Urinary bladder (tissue), 4 donors: Measurements from ENCODE around the gene COX7A2. TPM values are rescaled to one million over a fixed set of nuclear protein-coding genes. Genes with fewer than 3 reads are reported as not detected.

Experiments
- DNase-seq: peaks from one replicate; pipeline ENCODE4 v3.0.0-alpha.2; 2015; ENCODE audit errors: extremely low spot score
- H3K27ac ChIP-seq: one replicate; pipeline ENCODE4 v1.5.1; 2013; ENCODE audit warnings: low read depth, mild to moderate bottlenecking, moderate library complexity
- H3K36me3 ChIP-seq: one replicate; pipeline ENCODE4 v1.6.1; 2013; ENCODE audit warnings: mild to moderate bottlenecking, moderate library complexity; ENCODE audit not compliant: insufficient read depth
- H3K4me1 ChIP-seq: one replicate; pipeline ENCODE4 v1.6.1; 2013; ENCODE audit warnings: mild to moderate bottlenecking, moderate library complexity; ENCODE audit not compliant: insufficient read depth
- H3K4me3 ChIP-seq: one replicate; pipeline ENCODE4 v1.5.1; 2013; ENCODE audit warnings: low read depth, low read length
- WGBS: extraction: QIAGEN DNeasy Blood & Tissue Kit; methylation state at CpG from one replicate; pipeline ENCODE4 v1.1.7; 2013; 5-methylcytosine and 5-hydroxymethylcytosine counted together
- polyA plus RNA-seq: library from polyadenylated mRNA; stranded (reverse); fragments of 200-250 nt; gene quantifications from one replicate; pipeline ENCODE4 v1.2.3, GENCODE V29; 2013
- total RNA-seq: library from RNA; depleted of rRNA; stranded (reverse); fragments of >200 nt; gene quantifications from one replicate; pipeline ENCODE4 v1.2.3, GENCODE V29; 2014
- donor health status: healthy with polysubstance abuse.
- donor health status: healthy.

The COX7A2 gene
- total and polyA plus RNA-seq, 2 donors, result 137 to 322 TPM

- DNase-seq, result no peak
- Histone ChIP-seq H3K36me3 (peaks cover 2% of the 10 kb centered on the region), H3K4me1 (no peaks in the 10 kb centered on the region), H3K27ac (no peak overlapping the region), H3K4me3 (no peak overlapping the region)
- 99% methylated on average over 1 of the region's 1 CpG for WGBS
Measured at GRCh38 chr6:75257343-75258087, 13.9 kb upstream of the COX7A2 start.

- Histone ChIP-seq H3K4me1 (no peaks in the 10 kb centered on the region), H3K4me3 (no peak overlapping the region), H3K27ac (no peak overlapping the region), H3K36me3 (peaks cover 2% of the 10 kb centered on the region)
- WGBS, result 86% methylated on average over 2 of the region's 2 CpGs
- DNase-seq, result no peak
Measured at GRCh38 chr6:75250552-75250951, 7.0 kb upstream of the COX7A2 start.

GRCh38 chr6:75249837-75250236, 6.2 kb upstream of the COX7A2 start:
- Histone ChIP-seq H3K4me3 (no peak overlapping the region), H3K27ac (no peak overlapping the region), H3K4me1 (no peaks in the 10 kb centered on the region), H3K36me3 (peaks cover 2% of the 10 kb centered on the region)
- DNase-seq, result no peak

- Histone ChIP-seq H3K36me3 (no peaks in the 10 kb centered on the region), H3K27ac (no peak overlapping the region), H3K4me1 (no peaks in the 10 kb centered on the region), H3K4me3 (no peak overlapping the region)
- DNase-seq, result no peak
- WGBS, result 41% methylated on average over 2 of the region's 2 CpGs
Measured at GRCh38 chr6:75246386-75246785, 2.8 kb upstream of the COX7A2 start.

GRCh38 chr6:75244063-75244584, 523 bp upstream of the COX7A2 start:
- Histone ChIP-seq H3K4me1 (no peaks in the 10 kb centered on the region), H3K4me3 (peak overlapping the region; percentile 70), H3K36me3 (peaks cover 3% of the 10 kb centered on the region), H3K27ac (peak overlapping the region; percentile 69)
- DNase-seq, result no peak
- 14% methylated on average over 15 of the region's 15 CpGs for WGBS

GRCh38 chr6:75236630-75237029, 7.0 kb downstream of the COX7A2 start:
- Histone ChIP-seq H3K4me1 (no peaks in the 10 kb centered on the region), H3K4me3 (no peak overlapping the region), H3K27ac (no peak overlapping the region), H3K36me3 (peaks cover 6% of the 10 kb centered on the region)
- DNase-seq, result no peak
- WGBS, result 90% methylated on average over 4 of the region's 4 CpGs

- 85% methylated on average over 2 of the region's 2 CpGs for WGBS
- H3K4me1 ChIP-seq, result no peaks in the 10 kb centered on the region
- H3K27ac ChIP-seq, result no peak overlapping the region
- DNase-seq, result no peak
- H3K36me3 ChIP-seq, result peaks cover 6% of the 10 kb centered on the region
- H3K4me3 ChIP-seq, result no peak overlapping the region
Measured at GRCh38 chr6:75235271-75235670, 8.3 kb downstream of the COX7A2 start.

- H3K4me3 ChIP-seq, result no peak overlapping the region
- no peak overlapping the region for H3K27ac ChIP-seq
- peaks cover 5% of the 10 kb centered on the region for H3K36me3 ChIP-seq
- H3K4me1 ChIP-seq, result no peaks in the 10 kb centered on the region
- 50% methylated on average over 3 of the region's 3 CpGs for WGBS
- no peak for DNase-seq
Measured at GRCh38 chr6:75234126-75234865, 9.3 kb downstream of the COX7A2 start.

GRCh38 chr6:75233092-75233615, 10.4 kb downstream of the COX7A2 start:
- WGBS, result 87% methylated on average over 4 of the region's 4 CpGs
- Histone ChIP-seq H3K36me3 (peaks cover 2% of the 10 kb centered on the region), H3K4me3 (no peak overlapping the region), H3K4me1 (no peaks in the 10 kb centered on the region), H3K27ac (no peak overlapping the region)
- no peak for DNase-seq

- no peaks in the 10 kb centered on the region for H3K4me1 ChIP-seq
- H3K36me3 ChIP-seq, result no peaks in the 10 kb centered on the region
- DNase-seq, result no peak
- 55% methylated on average over 10 of the region's 10 CpGs for WGBS
- H3K27ac ChIP-seq, result no peak overlapping the region
- H3K4me3 ChIP-seq, result no peak overlapping the region
Measured at GRCh38 chr6:75230484-75231325, 12.9 kb downstream of the COX7A2 start.

GRCh38 chr6:75224303-75224926, 19.2 kb downstream of the COX7A2 start:
- no peak overlapping the region for H3K27ac ChIP-seq
- no peaks in the 10 kb centered on the region for H3K4me1 ChIP-seq
- no peak overlapping the region for H3K4me3 ChIP-seq
- no peak for DNase-seq
- H3K36me3 ChIP-seq, result no peaks in the 10 kb centered on the region
- 67% methylated on average over 6 of the region's 6 CpGs for WGBS

- WGBS, result 80% methylated on average over 2 of the region's 2 CpGs
- no peak overlapping the region for H3K27ac ChIP-seq
Measured at GRCh38 chr6:75223428-75223827, 20.2 kb downstream of the COX7A2 start.

GRCh38 chr6:75222261-75222660, 21.3 kb downstream of the COX7A2 start:
- no peak overlapping the region for H3K27ac ChIP-seq
- no peaks in the 10 kb centered on the region for H3K4me1 ChIP-seq
- H3K36me3 ChIP-seq, result no peaks in the 10 kb centered on the region
- DNase-seq, result no peak
- no peak overlapping the region for H3K4me3 ChIP-seq

More at GRCh38 chr6:75223428-75223827, 20.2 kb downstream of the COX7A2 start:
- Histone ChIP-seq H3K4me3 (no peak overlapping the region), H3K36me3 (no peaks in the 10 kb centered on the region), H3K4me1 (no peaks in the 10 kb centered on the region)
- DNase-seq, result no peak
